GM13977 (cell line): ENCODE results near the gene ZNF280C.

Experiments used
- DNase-seq: peaks from one replicate; pipeline ENCODE4 v3.0.0; 2012; ENCODE audit warnings: low spot score
- CTCF ChIP-seq: IDR thresholded peaks from 2 replicates; pipeline ENCODE4 v1.5.1; 2012; ENCODE audit warnings: mild to moderate bottlenecking, control low read depth; ENCODE audit not compliant: insufficient read depth; ENCODE audit errors: extremely low read depth, missing control alignments
- in situ Hi-C: fragments of 300-500 bp; cut with MboI; formaldehyde crosslinking; loops from one replicate; pipeline ENCODE4 v1.12.0; 2022; ENCODE audit warnings: low sequenced_read_pairs, low pct_unique_long_range_greater_than_20kb, mixed read lengths, inconsistent platforms; ENCODE audit not compliant: unreplicated experiment

Gene ZNF280C

DNA sequence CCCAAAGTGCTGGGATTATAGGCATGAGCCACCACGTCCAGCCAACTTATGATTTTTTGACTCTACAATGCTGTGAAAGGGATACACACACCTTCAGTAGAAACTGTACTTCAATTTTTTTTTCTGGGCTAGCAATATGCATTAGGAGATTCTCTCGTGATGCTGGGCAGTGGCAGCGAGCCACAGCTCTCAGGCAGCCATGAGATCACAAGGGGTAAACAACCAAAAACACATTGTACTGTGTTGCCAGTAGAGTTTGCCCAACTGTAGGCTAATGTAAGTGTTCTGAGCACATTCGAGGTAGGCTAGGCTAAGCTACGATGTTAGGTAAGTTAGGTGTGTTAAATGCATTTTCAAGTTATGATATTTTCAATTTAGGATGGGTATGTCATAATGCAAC is 71.2 kb downstream of the ZNF280C start:
- in situ Hi-C loops = no loop called here
- TF ChIP-seq CTCF = no peak
- DNase-seq = no peak

- in situ Hi-C loops = no loop called here
- DNase-seq = no peak
- TF ChIP-seq CTCF = no peak
These were observed 72.2 kb downstream of the ZNF280C start for GRCh38 chrX:130196466-130196865.

GRCh38 chrX:130190801-130191200 is 77.9 kb downstream of the ZNF280C start:
- DNase-seq = no peak
- TF ChIP-seq CTCF = no peak
- in situ Hi-C loops = no loop called here

- DNase-seq = no peak
- in situ Hi-C loops = no loop called here
- no peak for TF ChIP-seq CTCF
These were observed 82.0 kb downstream of the ZNF280C start for GRCh38 chrX:130186651-130187050.

DNA sequence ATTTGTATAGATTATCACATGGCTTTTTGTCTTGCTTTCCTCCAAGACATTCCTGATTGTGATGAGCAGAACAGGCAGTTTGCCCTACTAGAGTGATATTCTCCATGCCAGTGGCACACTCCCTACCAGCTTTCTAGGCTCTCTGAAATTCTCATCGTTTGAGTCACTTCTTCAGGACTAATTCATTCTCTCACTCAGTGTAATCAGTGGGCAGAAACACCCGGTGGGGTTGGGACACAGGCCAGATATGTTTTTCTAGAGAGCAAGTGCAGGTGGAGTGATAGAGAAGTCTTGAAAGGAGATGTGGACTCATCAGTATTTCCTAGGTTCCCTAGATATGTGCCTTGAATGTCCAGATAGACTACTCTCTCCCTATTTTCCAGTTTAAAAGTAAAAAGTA is 83.8 kb downstream of the ZNF280C start:
- in situ Hi-C loops = no loop called here
- no peak for DNase-seq

DNA sequence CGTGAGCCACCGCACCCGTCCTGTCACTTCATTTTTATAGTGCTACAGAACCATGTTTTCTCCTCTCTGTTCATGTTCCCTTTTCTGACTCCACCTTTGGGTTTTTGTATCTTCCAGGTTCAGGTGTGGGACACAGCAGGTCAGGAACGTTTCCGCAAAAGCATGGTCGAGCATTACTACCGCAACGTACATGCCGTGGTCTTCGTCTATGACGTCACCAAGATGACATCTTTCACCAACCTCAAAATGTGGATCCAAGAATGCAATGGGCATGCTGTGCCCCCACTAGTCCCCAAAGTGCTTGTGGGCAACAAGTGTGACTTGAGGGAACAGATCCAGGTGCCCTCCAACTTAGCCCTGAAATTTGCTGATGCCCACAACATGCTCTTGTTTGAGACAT is 84.5 kb downstream of the ZNF280C start:
- in situ Hi-C loops = no loop called here
- TF ChIP-seq CTCF = no peak
- DNase-seq = no peak

More for the DNA sequence above, 83.8 kb downstream of the ZNF280C start:
- TF ChIP-seq CTCF = no peak
